ENCODE results near the gene VASN.
"Not testable (repeated sequence)": the region's sequence is repeated elsewhere in the genome, so short reads cannot be mapped to it uniquely, and the experiment has no call there.

Gene VASN

GRCh38 chr16:4371357-4372000 lies at the start of gene VASN:
Gene VASN, plus strand, starts transcription at chr16:4371848. Its CDS starts 9,030 bp downstream, at chr16:4380878.
- peak; percentile 74 for DNase-seq

GRCh38 chr16:4322121-4323052 lies 49.3 kb upstream of the VASN start:
- DNase-seq, result no peak

GRCh38 chr16:4323071-4323844 lies 48.4 kb upstream of the VASN start:
- DNase-seq, result no peak

DNA sequence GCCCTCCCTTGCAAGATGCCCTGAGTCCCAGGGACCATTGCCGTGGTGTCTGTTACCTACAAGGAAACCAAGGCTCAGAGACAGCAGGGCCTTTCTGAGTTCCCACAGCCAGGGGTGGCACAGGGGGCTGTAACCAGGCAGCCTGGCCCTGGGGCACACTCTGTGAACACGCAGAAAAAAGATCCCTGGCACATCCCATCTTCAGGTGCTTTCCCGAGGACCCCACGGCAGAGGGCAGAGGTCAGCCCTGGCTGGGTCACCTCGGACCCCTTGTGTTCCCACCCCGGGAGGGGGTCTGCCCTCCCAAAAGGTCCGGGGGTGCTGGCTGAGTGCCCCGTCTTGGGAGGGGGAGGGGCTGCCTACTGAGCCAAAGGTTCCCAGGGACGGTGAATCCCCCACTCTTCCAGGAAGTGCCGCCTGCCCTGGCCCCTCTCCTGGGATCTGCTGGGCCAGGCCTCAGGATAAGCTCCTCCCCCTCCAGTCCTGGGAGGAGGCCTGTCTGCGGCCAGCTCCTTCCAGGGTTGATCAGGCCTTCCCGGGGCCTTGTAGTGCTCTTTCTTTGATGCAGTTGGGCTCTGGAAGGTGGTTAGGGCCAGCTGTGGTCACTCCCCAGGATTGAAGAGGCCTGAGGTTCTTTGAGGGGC lies 47.7 kb upstream of the VASN start:
- no peak for DNase-seq

DNA sequence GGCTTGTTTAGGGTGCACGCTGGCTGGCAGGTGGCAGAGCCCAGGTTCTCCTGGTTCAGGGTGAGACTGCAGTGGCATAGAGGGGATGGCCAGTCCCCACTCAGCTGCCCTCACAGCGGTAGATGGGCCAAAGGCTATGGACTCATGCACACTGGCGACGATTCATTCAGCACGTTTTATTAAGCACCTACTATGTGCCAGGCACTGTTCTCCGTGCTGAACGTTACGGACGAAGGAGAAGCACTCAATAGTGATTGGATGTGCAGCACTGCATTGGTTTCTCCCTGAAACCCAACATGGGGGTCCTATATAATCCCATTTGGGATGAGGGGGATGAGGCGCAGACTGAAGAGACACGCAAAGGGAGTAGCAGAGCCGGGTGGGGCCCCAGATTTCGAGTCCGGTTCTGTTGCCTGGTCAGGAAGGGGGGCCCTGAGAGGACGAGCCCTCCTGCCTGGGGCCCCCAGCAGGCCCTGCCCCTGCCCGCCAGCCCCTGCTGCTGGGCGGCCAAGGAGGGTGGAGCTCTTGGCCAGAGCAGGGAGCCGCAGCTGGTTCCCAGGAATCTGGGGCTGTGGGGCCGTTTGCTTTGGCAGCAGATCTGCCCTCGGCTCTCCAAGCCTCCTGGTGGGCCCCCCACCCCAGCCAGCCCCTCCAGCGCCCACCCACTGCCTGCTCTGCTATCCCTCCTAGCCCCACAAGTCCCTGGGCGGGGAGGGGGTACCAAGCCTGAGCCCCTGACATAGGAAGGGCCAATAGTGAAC lies 47.0 kb upstream of the VASN start:
- DNase-seq, result no peak

DNA sequence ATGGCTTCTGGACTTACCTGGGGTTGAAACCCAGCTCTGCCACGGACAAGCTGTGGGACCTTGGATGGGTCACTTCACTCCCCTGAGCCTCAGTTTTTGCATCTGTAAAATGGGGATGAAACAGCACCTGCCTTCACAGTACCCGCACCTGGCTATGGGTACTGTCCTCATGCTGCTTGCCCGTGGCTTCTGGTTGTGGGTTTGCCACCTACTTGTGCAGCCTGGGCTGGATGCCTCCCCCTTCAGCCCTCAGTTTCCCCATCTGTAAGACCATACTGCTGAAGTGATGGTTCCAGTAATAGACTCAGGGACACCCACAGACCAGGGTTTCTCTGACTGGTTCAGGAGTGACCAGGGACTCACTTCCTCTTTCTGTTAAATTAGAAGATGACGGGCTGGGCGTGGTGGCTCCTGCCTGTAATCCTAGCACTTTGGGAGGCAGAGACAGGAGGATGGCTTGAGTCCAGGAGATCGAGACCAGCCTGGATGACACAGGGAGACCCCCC lies 46.3 kb upstream of the VASN start:
- no peak for DNase-seq

DNA sequence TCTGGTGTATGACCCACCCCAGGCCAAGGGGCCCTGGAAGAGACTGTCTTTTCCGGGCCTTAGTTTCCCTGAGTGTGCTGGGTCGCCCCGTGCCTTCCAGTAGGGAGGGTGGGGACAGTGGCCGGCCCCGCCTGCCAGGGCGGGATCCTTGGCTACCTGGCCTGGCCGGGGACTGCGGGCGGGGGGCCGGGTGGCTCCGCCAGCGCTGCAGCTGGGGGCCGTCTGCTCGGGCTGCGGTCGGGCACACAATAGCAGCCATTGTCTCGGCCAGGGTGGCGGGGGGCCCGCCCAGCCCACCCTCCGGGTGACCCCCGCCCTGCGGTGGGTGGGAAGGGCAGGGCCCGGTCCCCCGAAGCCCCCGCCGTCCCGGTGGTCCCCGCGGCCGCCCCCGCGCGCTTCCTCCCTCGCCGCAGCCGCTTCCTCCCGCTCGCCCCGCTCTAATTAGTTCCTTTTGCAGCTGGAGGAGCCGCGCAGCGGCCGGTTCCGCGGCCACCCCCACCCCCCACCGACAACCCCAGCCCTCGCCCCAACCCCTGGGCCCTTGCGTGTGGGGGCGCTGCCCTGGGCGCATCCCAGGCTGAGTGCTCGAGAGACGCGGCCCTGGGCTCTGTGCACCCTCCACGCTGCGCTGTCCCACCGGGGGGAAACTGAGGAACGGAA lies 44.1 kb upstream of the VASN start:
- DNase-seq, result peak; percentile 11

DNA sequence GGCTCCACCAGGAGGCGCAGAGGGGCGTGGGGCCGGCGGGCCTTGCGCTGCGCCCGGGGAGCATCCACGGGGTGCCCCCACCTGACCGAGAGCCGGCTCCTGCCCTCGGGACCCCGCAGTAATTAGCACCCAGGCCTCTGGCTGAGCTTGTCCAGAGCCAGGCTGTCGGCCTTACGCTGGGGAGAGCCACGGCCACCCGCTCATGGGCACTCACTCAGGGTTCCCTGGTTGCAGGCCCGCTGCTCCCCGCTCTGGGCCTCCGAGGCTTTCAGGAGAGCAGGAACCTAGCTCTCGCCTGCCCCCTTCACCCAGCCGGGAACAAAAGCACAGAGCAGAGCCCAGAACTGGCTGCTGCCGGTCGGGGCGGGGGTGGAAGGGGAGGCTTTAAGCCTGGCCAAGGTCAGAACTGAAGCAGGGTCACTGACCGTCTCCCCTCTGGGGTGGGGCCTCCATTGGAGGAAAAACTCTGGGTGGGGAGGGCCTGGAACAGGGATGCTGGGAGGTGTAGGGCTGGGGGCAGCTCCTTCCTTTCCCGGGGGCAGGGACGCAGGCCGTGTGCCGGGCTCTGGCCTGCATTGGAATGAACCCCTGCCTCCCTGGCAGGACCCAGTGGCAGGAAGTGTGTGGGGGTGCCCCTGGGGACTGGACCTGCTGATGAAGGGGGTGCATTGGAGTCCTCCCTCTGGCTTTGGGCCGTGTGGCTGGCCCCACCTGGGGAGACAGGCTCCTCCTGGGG lies 43.4 kb upstream of the VASN start:
- DNase-seq, result peak; percentile 58

DNA sequence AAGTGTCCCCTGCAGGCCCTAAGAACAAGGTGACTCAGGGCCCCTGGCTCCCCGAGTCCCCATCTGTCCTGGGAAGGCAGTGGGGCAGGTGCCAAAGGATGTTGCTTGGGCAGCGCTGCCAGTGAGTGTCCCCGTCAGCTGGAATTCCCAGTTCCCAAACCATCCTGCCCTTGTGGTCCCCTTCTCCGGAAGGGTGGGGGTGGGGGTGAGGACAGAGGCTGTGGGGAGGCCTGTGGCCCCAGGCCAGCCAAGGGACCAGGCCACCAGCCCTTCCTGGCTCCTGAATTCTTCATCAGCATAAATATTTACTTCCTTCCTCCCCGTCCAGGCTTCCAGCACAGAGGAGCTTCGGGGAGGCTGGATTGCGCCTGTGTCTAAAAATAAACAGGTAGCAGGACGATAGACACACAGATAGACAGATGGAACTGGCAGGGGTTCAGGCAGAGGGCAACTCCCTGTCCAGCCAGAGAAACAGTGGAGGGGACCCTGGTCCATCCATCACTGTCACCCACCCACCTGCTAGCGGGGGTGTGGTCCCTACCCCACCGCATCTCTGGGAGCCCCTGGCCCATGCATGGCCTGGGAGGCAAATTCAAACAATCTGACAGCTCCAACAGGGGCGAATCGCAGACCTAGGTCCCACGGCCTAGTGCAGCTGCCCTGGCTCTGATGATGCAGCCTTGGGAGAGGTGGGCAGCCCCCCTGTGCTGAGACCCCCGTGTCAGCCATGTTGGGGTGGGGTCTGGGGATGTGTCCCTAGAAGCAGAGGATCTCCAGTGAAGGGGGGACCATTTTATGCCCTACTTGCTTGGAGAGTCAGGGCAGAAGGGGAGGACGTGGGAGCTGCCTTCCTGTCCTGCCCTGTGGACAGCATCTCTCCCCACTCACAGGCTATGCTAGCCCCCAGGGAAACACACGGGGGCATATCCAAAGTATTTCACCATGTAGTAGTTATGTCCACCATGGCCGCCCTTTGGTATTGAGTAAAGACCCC lies 42.6 kb upstream of the VASN start:
- no peak for DNase-seq

DNA sequence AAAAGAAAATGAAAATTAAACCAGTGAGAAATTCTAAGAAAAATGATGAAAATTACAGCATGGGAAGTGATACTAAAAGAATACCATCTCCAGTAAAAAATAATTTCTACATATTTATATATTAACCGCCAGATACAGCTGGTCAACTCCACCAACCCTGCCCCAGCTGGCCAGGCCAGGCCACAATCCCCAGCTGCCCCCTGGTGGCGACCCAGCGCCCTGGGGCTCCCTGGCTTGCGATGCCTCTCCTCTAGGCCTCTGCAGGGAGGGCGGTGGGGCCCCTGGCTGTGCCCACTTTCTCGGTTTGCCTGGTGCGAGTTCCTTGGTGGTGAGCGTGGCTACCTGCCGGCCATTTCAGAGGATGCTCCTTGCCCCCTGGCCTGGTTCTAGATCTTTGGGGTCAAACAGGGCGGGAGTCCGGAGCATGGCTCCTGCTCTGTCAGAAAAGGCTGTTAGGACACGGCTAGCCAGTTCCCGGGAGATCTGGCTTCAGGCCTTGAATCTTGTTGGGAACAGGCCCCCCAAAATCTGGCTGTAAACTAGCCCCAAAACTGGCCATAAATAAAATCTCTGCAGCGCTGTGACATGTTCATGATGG lies 41.3 kb upstream of the VASN start:
- peak; percentile 76 for DNase-seq

- DNase-seq, result no peak
These were observed 39.6 kb upstream of the VASN start for GRCh38 chr16:4332083-4332482.

DNA sequence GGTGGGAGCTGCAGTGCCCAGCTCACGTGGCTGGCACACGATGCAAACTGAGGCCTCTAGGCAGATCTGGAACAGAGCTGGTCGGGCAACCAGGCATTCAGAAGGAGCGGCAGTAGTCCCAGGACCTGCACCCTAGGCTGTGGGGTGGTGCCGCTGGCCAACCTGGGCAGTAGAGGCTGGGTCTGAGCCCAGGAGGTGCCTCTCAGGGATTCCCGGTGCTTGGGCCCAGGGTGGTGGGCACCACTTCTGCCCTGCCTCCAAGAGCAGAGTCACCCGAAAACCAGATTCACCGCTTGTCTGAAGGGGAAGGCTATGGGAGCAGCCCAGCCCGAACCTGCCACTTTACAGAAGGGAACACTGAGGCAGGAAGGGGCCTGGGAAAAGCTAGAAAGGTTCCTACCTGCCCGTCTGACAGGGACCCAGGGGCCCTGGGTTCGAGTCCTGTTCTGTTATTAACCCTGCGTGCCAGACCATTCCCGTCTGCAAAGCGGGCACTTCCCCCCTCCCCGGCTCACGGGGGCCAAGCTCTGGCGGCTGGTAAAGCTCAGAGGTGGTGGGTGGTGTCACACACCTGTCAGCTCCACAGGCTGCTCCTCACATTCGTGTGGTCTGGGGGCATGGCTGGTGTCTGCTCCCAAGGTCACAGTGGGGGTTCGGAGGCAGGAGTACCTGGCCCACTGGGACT lies 38.9 kb upstream of the VASN start:
- DNase-seq, result no peak

GRCh38 chr16:4333308-4333638 lies 38.4 kb upstream of the VASN start:
- no peak for DNase-seq

DNA sequence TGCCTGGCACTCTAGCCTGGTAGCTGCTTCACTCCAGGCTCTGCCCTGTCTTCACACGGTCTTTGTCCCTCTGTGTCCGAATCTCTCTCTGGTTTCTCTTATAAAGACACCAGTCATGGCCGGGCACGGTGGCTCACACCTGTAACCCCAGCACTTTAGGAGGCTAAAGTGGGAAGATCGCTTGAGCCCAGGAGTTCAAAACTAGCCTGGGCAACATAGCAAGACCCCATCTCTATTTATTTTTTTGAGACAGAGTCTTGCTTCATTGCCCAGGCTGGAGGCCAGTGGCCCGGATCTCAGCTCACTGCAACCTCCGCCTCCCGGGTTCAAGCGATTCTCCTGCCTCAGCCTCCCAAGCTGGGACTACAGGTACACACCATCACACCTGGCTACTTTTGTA lies 37.9 kb upstream of the VASN start:
- not testable (repeated sequence) for DNase-seq

DNA sequence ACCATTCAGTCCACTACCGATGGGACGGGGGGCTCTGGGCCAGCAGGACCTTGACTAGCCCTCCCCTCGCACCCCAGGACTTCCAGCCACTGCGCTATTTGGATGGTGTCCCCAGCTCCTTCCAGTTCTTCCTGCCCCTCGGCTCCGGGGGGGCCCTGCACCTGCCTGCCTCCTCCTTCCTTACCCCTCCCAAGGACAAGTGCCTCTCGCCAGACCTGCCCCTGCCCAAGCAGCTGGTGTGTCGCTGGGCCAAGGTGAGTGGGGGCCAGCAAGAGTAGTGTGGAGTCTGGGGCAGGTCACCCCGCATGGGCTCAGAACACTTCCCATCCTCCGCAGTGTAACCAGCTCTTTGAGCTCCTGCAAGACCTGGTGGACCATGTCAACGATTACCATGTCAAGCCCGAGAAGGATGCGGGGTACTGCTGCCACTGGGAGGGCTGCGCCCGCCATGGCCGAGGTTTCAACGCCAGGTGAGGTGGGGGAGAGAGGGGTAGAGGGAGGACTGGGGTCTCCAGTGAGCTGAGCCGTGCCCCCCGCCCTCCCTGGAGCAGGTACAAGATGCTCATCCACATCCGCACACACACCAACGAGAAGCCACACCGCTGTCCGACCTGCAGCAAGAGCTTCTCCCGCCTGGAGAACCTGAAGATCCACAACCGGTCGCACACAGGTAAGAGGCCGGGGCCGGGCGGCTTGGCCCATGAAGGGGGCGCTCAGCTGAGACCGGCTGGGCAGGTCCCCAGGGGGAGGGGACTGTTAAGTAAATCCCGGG lies 36.7 kb upstream of the VASN start:
- DNase-seq, result no peak

GRCh38 chr16:4336701-4337539 lies 34.7 kb upstream of the VASN start:
- DNase-seq, result no peak
